VCaP (cell line): ENCODE measurements around the gene LHFPL5.

ENCODE experiments used
- H3K27ac ChIP-seq: fragments of 450-650 bp; 2 replicates; pipeline ENCODE4 v1.5.1; 2017
- CTCF ChIP-seq: fragments of 450-650 bp; conservative IDR thresholded peaks from 2 replicates; pipeline ENCODE4 v1.5.1; 2017; ENCODE audit warnings: mild to moderate bottlenecking, moderate library complexity

Gene LHFPL5

GRCh38 chr6:35794536-35795452, 10.4 kb upstream of the LHFPL5 start:
- TF ChIP-seq CTCF = no peak
- no peak overlapping the region for H3K27ac ChIP-seq

GRCh38 chr6:35795453-35796071, 9.6 kb upstream of the LHFPL5 start:
- TF ChIP-seq CTCF = no peak
- H3K27ac ChIP-seq = no peak overlapping the region

GRCh38 chr6:35796236-35796635, 8.9 kb upstream of the LHFPL5 start:
- no peak for TF ChIP-seq CTCF
- H3K27ac ChIP-seq = no peak overlapping the region

GRCh38 chr6:35797837-35798526, 7.2 kb upstream of the LHFPL5 start:
- TF ChIP-seq CTCF = no peak
- H3K27ac ChIP-seq = no peak overlapping the region

GRCh38 chr6:35798706-35799105, 6.4 kb upstream of the LHFPL5 start:
- H3K27ac ChIP-seq = no peak overlapping the region
- TF ChIP-seq CTCF = no peak

GRCh38 chr6:35801148-35801547, 4.0 kb upstream of the LHFPL5 start:
- no peak for TF ChIP-seq CTCF
- H3K27ac ChIP-seq = no peak overlapping the region

GRCh38 chr6:35808688-35809087, 3.5 kb downstream of the LHFPL5 start:
- no peak for TF ChIP-seq CTCF
- no peak overlapping the region for H3K27ac ChIP-seq
